MM.1S (cell line): ENCODE results near the gene GAGE12J.

Experiments used
- CTCF ChIP-seq: fragments of 300-600 bp; sonication (generic); IDR thresholded peaks from 2 replicates; pipeline ENCODE4 v1.5.1; 2016; ENCODE audit warnings: antibody characterized with exemption, low read length, mixed read lengths
- EZH2 ChIP-seq: fragments of 300-600 bp; sonication (generic); optimal IDR thresholded peaks from 2 replicates; pipeline ENCODE3; 2017; ENCODE audit warnings: low read depth, mild to moderate bottlenecking, antibody characterized with exemption, low read length, mixed read lengths
- EZH2phosphoT487 ChIP-seq: fragments of 300-600 bp; sonication (generic); IDR thresholded peaks from 2 replicates; pipeline ENCODE4 v1.6.1; 2018; ENCODE audit warnings: antibody characterized with exemption, low read length

GRCh38 chrX:49286581-49286980, 35.3 kb upstream of the GAGE12J start:
- TF ChIP-seq EZH2phosphoT487 = no peak
- TF ChIP-seq CTCF = no peak
- no peak for TF ChIP-seq EZH2
